GM10266 (cell line): ENCODE data around the gene IHH.

Experiments
- DNase-seq: peaks from one replicate; pipeline ENCODE4 v3.0.0; 2012; ENCODE audit errors: extremely low spot score
- CTCF ChIP-seq: IDR thresholded peaks from 2 replicates; pipeline ENCODE4 v1.5.1; 2012; ENCODE audit warnings: mild to moderate bottlenecking, low read depth; ENCODE audit not compliant: control insufficient read depth, insufficient read depth; ENCODE audit errors: missing control alignments

IHH gene

GRCh38 chr2:219059375-219059724, 1.4 kb downstream of the IHH start:
- no peak for TF ChIP-seq CTCF

GRCh38 chr2:219058541-219059374, 2.0 kb downstream of the IHH start:
- no peak for TF ChIP-seq CTCF
- DNase-seq = peak; percentile 34

More at GRCh38 chr2:219059375-219059724, 1.4 kb downstream of the IHH start:
- no peak for DNase-seq

- peak; percentile 99 for TF ChIP-seq CTCF
- DNase-seq = peak; percentile 93
These were observed 2.8 kb downstream of the IHH start for GRCh38 chr2:219057709-219058540.

GRCh38 chr2:219056896-219057708, 3.6 kb downstream of the IHH start:
- DNase-seq = no peak
- TF ChIP-seq CTCF = no peak

- no peak for DNase-seq
- TF ChIP-seq CTCF = no peak
These were observed 4.4 kb downstream of the IHH start for GRCh38 chr2:219056176-219056895.

DNA sequence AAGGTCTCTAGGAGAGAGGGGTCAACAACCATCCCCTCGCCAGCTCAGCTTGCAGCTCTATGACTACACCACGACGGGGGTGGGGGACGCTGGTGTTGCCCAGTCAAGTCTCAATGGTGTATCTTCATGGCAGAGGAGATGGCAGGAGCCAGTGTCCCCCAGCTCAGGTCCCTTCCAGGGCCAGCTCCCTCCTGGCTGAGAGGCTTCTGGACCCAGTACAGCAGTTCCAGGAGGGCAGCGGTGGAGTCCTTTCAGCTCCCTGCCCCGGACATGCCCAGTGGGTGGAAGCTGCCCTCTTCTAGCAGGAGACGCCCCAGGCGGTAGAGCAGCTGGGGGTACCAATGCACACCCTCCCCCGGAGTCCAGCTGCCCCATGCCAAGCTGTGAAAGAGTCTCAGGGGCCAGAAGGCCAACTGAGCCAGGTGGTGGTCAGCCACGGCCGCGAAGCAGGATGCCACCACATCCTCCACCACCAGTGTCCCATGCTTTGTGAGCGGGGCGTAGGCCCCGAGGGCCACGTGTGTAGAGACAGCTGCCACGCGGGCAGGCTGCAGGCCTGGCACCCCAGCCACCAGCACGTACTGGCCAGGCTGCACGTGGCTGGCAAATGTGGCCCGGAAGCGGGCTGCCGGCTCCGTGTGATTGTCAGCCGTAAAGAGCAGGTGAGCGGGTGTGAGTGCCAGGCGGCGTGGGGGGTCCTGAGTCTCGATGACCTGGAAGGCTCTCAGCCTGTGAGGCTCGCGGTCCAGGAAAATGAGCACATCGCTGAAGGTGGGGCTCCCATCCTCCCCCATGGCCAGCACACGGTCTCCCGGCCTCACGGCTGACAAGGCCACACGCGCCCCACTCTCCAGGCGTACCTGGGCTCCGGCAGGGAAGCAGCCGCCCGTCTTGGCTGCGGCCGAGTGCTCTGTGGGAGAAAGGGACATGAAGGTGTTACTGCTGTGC, 5.5 kb downstream of the IHH start:
- no peak for TF ChIP-seq CTCF
- DNase-seq = no peak
